GM12891 (cell line): Measurements from ENCODE around the gene INSIG2.

Source experiments
- DNase-seq: peaks from one replicate; pipeline ENCODE4 v3.0.0; 2011; ENCODE audit warnings: low spot score; ENCODE audit not compliant: insufficient read length
- FAIRE-seq: peaks from 2 replicates; lab custom pipeline; 2011; peaks lifted over from hg19 to GRCh38; lab: Jason Lieb, UNC
- PAX5 ChIP-seq: IDR thresholded peaks from 2 replicates; pipeline ENCODE4 v1.6.1; 2011; ENCODE audit warnings: low read length, moderate library complexity, mild to moderate bottlenecking; ENCODE audit not compliant: insufficient read depth, severe bottlenecking
- POLR2A ChIP-seq: IDR thresholded peaks from 2 replicates; pipeline ENCODE4 v1.6.1; 2011; ENCODE audit warnings: low read depth, low read length, control low read depth
- POLR2AphosphoS5 ChIP-seq: IDR thresholded peaks from 2 replicates; pipeline ENCODE4 v1.6.1; 2011; ENCODE audit warnings: low read depth, low read length, control low read depth
- POU2F2 ChIP-seq: IDR thresholded peaks from 2 replicates; pipeline ENCODE4 v1.6.1; 2011; ENCODE audit warnings: low read depth, mild to moderate bottlenecking, control low read depth, low read length, moderate library complexity
- SPI1 ChIP-seq: IDR thresholded peaks from 2 replicates; pipeline ENCODE4 v1.6.1; 2011; ENCODE audit warnings: low read depth, low read length, control low read depth
- TAF1 ChIP-seq: IDR thresholded peaks from 2 replicates; pipeline ENCODE4 v1.6.1; 2011; ENCODE audit warnings: low read depth, low read length, control low read depth

The INSIG2 gene

DNA sequence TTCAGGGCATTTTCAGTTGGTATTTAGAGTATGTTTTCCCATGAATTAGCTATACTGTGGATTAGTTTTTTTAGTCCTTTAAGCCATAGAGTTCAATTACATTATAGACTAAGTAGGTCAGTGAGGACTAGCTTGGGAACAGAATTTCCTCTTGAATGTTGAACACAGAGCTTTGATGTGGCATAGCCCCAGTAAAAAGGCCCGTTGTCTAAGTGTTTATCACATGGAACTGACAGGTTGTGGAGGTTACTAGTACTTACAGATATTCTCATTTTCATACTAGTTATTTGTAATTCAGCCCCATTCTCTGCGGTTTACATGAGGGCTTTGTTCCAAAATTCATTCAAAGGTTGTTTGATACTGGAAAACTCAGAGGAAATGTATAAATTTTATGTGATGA is 6.2 kb downstream of the INSIG2 start:
- TF ChIP-seq SPI1 (no peak), PAX5 (no peak), POLR2A (no peak), TAF1 (no peak), POLR2AphosphoS5 (no peak), POU2F2 (no peak)
- DNase-seq (no peak), FAIRE-seq (no peak)

GRCh38 chr2:118095610-118096009 is 7.3 kb downstream of the INSIG2 start:
- DNase-seq (no peak), FAIRE-seq (no peak)
- no peak for TF ChIP-seq PAX5
- no peak for TF ChIP-seq POU2F2
- no peak for TF ChIP-seq POLR2AphosphoS5
- no peak for TF ChIP-seq SPI1
- TF ChIP-seq POLR2A = no peak
- TF ChIP-seq TAF1 = no peak

DNA sequence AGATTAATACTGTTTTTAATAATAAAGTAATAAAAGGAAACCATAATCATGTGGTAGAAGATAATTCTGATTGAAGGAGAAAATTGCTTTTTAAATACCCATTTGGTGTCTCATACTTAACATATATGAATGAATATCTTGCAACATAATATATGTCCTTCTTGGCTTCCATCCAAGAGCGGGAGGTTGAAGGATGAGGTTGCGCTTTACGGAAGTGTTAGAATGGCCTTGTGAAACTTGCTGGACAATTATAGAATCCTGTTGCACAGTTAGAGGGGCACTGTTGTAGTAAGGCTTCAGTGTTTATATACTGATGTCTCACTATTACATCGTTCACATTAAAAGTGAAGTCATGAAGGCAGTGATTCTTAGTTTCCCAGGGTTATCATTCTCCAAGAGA is 9.4 kb downstream of the INSIG2 start:
- no peak for DNase-seq
- TF ChIP-seq SPI1 (no peak), TAF1 (no peak), POLR2AphosphoS5 (no peak), POLR2A (no peak), PAX5 (no peak), POU2F2 (no peak)
- FAIRE-seq = no peak

DNA sequence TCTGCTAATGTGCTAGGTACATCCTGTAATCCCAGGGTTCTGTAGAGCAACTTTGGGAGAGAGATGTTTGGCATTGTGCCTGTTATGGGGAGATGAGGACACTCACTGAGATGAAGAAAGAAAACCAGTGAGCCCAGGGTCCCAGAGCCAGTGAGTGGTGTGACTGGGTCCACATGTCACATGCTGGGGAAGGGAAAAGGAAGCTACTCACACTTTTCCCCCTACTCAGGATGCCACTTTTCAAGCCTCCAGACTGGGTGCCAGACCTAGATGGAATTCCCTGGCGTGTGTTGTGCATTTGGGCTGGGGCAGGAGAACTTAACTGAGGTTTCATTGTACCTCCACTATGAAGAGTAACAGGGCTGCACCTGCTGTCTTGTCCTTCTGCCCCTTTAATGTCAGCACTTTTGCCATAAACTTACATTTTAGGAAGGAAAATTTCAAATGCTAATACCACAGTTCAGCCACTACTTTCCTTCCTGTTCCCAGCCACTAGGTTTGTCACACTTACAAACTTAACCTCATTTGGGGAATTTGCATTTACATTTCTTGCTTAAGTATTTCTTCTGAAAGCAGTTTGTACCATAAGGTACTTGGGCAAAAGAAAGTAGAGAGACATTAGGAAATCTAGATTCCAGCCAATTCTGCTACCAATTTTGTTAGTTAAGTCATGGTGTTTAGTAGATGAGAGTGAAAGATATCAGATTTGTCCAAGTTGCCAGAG is 10.2 kb downstream of the INSIG2 start:
- peak; percentile 41 for FAIRE-seq
- TF ChIP-seq POLR2A = no peak
- DNase-seq = no peak

DNA sequence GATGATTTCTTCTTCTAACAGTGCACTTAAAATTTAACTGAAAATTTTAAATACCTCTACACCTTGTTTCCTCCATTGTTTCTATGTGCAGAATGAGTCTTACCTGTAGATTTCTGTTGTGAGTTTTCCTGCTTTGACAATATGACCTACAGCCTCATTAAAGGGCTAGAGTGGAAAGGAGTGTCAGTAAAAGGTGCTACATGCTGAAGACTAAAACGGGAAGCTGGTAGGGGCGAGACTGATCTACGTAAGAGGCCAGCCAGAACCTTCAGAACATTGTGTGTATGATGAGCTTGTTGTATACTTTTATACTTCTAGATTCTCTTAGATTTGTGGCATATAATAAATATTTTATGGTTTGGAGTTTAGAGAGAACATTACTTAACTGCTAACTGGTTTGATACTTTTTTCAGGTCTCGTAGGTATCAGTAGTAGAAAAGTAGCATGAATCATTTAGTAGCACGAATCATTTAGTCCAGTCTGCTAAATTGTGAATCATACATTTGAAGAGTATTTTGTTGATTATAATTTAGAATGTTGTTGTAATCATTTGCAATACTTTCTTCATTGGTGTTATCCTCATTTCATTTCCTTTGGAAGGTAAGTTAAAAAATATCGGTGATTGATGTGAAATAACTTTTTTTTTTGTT is 14.3 kb downstream of the INSIG2 start:
- no peak for FAIRE-seq

GRCh38 chr2:118103951-118104940 is 16.0 kb downstream of the INSIG2 start:
- TF ChIP-seq PAX5 (no peak), TAF1 (no peak), SPI1 (peak; percentile 98)
- no peak for DNase-seq
- FAIRE-seq = peak; percentile 68

More for the DNA sequence above, 14.3 kb downstream of the INSIG2 start:
- no peak for TF ChIP-seq POU2F2
- no peak for TF ChIP-seq SPI1
- no peak for TF ChIP-seq POLR2A
- no peak for TF ChIP-seq POLR2AphosphoS5
- TF ChIP-seq TAF1 = no peak
- no peak for TF ChIP-seq PAX5
- DNase-seq = no peak

GRCh38 chr2:118105497-118105896 is 17.2 kb downstream of the INSIG2 start:
- DNase-seq (no peak), FAIRE-seq (peak; percentile 5)
- TF ChIP-seq TAF1 (no peak), SPI1 (peak; percentile 56; the same call in 1 of the 2 replicates)

- no peak for DNase-seq
- TF ChIP-seq POU2F2 (no peak), TAF1 (no peak), SPI1 (no peak), PAX5 (no peak), POLR2A (no peak), POLR2AphosphoS5 (no peak)
- FAIRE-seq = no peak
Measured at GRCh38 chr2:118106926-118107325, 18.7 kb downstream of the INSIG2 start.

DNA sequence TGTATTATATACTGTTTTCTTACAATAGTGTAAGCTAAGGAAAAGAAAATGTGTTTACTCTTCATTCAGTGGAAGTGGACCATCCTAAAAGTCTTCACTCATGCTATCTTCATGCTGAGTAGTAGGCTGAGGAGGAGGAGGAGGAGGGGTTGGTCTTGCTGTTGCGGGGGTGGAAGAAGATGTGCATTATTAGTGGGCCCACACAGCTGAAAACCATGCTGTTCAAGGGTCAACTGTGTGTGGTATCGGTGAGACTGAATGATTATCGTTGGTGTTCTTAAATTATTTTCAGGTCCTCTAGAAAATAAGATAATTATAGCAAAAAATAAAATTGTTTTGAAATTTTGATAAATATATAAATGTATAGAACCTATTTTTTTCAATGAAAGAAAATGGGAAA is 22.0 kb downstream of the INSIG2 start:
- FAIRE-seq = no peak
- no peak for DNase-seq
- TF ChIP-seq POLR2A = no peak
- no peak for TF ChIP-seq PAX5
- TF ChIP-seq TAF1 = no peak
- TF ChIP-seq SPI1 = no peak
- no peak for TF ChIP-seq POLR2AphosphoS5
- TF ChIP-seq POU2F2 = no peak

DNA sequence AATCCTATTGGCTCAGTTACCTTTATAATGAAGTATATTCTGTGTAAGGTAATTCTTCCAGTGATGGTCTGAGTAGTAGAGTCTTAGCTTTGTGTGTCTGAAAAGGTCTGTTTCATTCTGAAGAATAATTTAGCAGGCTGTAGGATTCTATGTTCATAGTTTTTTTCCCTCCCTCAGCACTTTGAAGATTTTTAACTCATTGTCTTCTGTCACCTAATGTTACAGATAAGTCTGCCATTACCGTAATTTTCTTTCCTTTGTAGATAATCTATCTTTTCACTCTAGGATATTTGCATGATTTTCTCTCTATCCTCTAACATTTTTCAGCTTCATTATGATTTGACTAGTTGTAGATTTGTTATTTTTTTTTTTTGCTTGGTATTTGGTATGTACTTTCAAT is 22.7 kb downstream of the INSIG2 start:
- DNase-seq = no peak
- FAIRE-seq = no peak
- TF ChIP-seq POLR2A (no peak), POU2F2 (no peak), POLR2AphosphoS5 (no peak), SPI1 (no peak), PAX5 (no peak), TAF1 (no peak)
